Activated naive CD4-positive, alpha-beta T cell treated with Interleukin-2 at 50 U/mL for 16 hours (primary cell): ENCODE data around the gene PPA1.
"Not testable (repeated sequence)": the region's sequence is repeated elsewhere in the genome, so short reads cannot be mapped to it uniquely, and the experiment has no call there.

Experiments used
- DNase-seq: peaks from one replicate; pipeline ENCODE4 v3.0.0-alpha.2; 2020

PPA1 gene

GRCh38 chr10:70233109-70233938 lies at the start of gene PPA1:
PPA1 (minus strand) TSS chr10:70233429; CDS start chr10:70233327, 102 bp downstream.
- DNase-seq, result peak; percentile 100

- DNase-seq, result no peak
Measured at GRCh38 chr10:70281609-70282008, 48.4 kb upstream of the PPA1 start.

- no peak for DNase-seq
Measured at GRCh38 chr10:70280099-70280498, 46.9 kb upstream of the PPA1 start.

- DNase-seq, result no peak
Measured at GRCh38 chr10:70277396-70278030, 44.3 kb upstream of the PPA1 start.

GRCh38 chr10:70274643-70275042 lies 41.4 kb upstream of the PPA1 start:
- no peak for DNase-seq

GRCh38 chr10:70272925-70273316 lies 39.7 kb upstream of the PPA1 start:
- DNase-seq, result no peak

GRCh38 chr10:70271996-70272924 lies 39.0 kb upstream of the PPA1 start:
- no peak for DNase-seq

- no peak for DNase-seq
Measured at GRCh38 chr10:70270952-70271351, 37.7 kb upstream of the PPA1 start.

GRCh38 chr10:70269741-70270140 lies 36.5 kb upstream of the PPA1 start:
- DNase-seq, result no peak

- no peak for DNase-seq
Measured at GRCh38 chr10:70268376-70268775, 35.1 kb upstream of the PPA1 start.

GRCh38 chr10:70267161-70267933 lies 34.1 kb upstream of the PPA1 start:
- no peak for DNase-seq

- no peak for DNase-seq
Measured at GRCh38 chr10:70266701-70267100, 33.5 kb upstream of the PPA1 start.

- no peak for DNase-seq
Measured at GRCh38 chr10:70266056-70266455, 32.8 kb upstream of the PPA1 start.

GRCh38 chr10:70265032-70265689 lies 31.9 kb upstream of the PPA1 start:
- no peak for DNase-seq

GRCh38 chr10:70260734-70261133 lies 27.5 kb upstream of the PPA1 start:
- no peak for DNase-seq

GRCh38 chr10:70260259-70260658 lies 27.0 kb upstream of the PPA1 start:
- no peak for DNase-seq

GRCh38 chr10:70258216-70258615 lies 25.0 kb upstream of the PPA1 start:
- DNase-seq, result no peak

- not testable (repeated sequence) for DNase-seq
Measured at GRCh38 chr10:70257816-70258215, 24.6 kb upstream of the PPA1 start.

GRCh38 chr10:70256463-70256862 lies 23.2 kb upstream of the PPA1 start:
- DNase-seq, result no peak

- DNase-seq, result peak; percentile 11
Measured at GRCh38 chr10:70255329-70256299, 22.4 kb upstream of the PPA1 start.
